K562 (cell line): ENCODE data around the gene CPB1. TPM values are rescaled to one million over a fixed set of nuclear protein-coding genes. Genes with fewer than 3 reads are reported as not detected.

Source experiments
- ATAC-seq: fragments of 200-7000 bp; cut with Tn5 transposase; 3 replicates; pipeline ENCODE4 v1.9.1; 2020; ENCODE audit warnings: moderate library complexity
- BruUV-seq: library from RNA; stranded (reverse); fragments of 400-500 nt; replicated peaks from 2 replicates; lab custom pipeline; 2021; lab: Mats Ljungman, UMichigan
- CTCF ChIA-PET: fragments of 300-600 bp; formaldehyde crosslinking; extraction: SDS; loops from one replicate; lab custom pipeline; 2021; ENCODE audit warnings: low intra/inter-chr PET ratio; lab: Yijun Ruan, JAX
- POLR2A ChIA-PET: fragments of 300-600, 350-650 bp; sonication (Branson Sonifier 250); formaldehyde crosslinking; extraction: SDS; loops from one replicate; lab custom pipeline; 2021; ENCODE audit warnings: antibody characterized with exemption, inconsistent platforms; lab: Yijun Ruan, JAX
- DNase-seq, 4 experiments: peaks; one replicate each; pipeline versions ENCODE4 v3.0.0 to v3.0.0-alpha.2; 2011 to 2018; ENCODE audit warnings: low spot score in 3 of 4, mixed read lengths in 3 of 4; ENCODE audit errors: extremely low read depth in 1 of 4
- FAIRE-seq: peaks from 2 replicates; lab custom pipeline; 2011; peaks lifted over from hg19 to GRCh38; lab: Jason Lieb, UNC
- H2AFZ ChIP-seq: 2 replicates; pipeline ENCODE4 v1.6.0; 2011; ENCODE audit warnings: low read depth, low read length, control low read depth, inconsistent platforms
- H3K27ac ChIP-seq: fragments of 200-600 bp; 3 replicates; pipeline ENCODE4 v1.8.0; 2011; ENCODE audit warnings: low read depth, mild to moderate bottlenecking, control low read depth, inconsistent platforms, low read length, moderate library complexity, mixed read lengths; ENCODE audit errors: extremely low read depth
- H3K27me3 ChIP-seq, 2 experiments: fragments of 300-600 bp in 1 of 2; 2 replicates in 1 of 2; 3 replicates in 1 of 2; pipeline versions ENCODE4 v1.6.0 to v1.8.0; 2011; ENCODE audit warnings: inconsistent platforms in 2 of 2, low read length in 2 of 2, mild to moderate bottlenecking in 1 of 2, mixed read lengths in 1 of 2, moderate library complexity in 1 of 2; ENCODE audit not compliant: control insufficient read depth in 2 of 2, insufficient read depth in 2 of 2
- H3K36me3 ChIP-seq: fragments of 300-600 bp; 3 replicates; pipeline ENCODE4 v1.8.0; 2011; ENCODE audit warnings: mild to moderate bottlenecking, low read length, inconsistent platforms; ENCODE audit not compliant: control insufficient read depth, insufficient read depth
- H3K4me1 ChIP-seq, 2 experiments: fragments of 200-600 bp in 1 of 2; replicated peaks in 1 of 2; 2 replicates in 1 of 2; 3 replicates in 1 of 2; pipeline versions ENCODE4 v1.5.1 to v1.8.0; 2011; ENCODE audit warnings: inconsistent platforms in 2 of 2, low read length in 2 of 2, mild to moderate bottlenecking in 1 of 2, mixed read lengths in 1 of 2, moderate library complexity in 1 of 2; ENCODE audit not compliant: control insufficient read depth in 2 of 2, insufficient read depth in 2 of 2
- H3K4me2 ChIP-seq: 2 replicates; pipeline ENCODE4 v1.6.1; 2011; ENCODE audit warnings: low read length, control low read depth, inconsistent platforms, mixed read lengths; ENCODE audit not compliant: insufficient read depth
- H3K4me3 ChIP-seq: fragments of 200-600 bp; sonication (generic), shearing (Covaris generic); 2 replicates; pipeline ENCODE4 v1.5.1; 2016; ENCODE audit warnings: control low read depth, inconsistent platforms
- H3K79me2 ChIP-seq: fragments of 200-600 bp; 3 replicates; pipeline ENCODE4 v1.8.0; 2011; ENCODE audit warnings: low read length, inconsistent platforms; ENCODE audit not compliant: control insufficient read depth, insufficient read depth
- H3K9ac ChIP-seq, 2 experiments: 2 replicates each; pipeline versions ENCODE4 v1.6.0 to v1.6.1; 2011; ENCODE audit warnings: low read depth in 2 of 2, low read length in 2 of 2, control low read depth in 1 of 2, inconsistent platforms in 1 of 2, mild to moderate bottlenecking in 1 of 2, mixed read lengths in 1 of 2; ENCODE audit not compliant: insufficient read depth in 1 of 2
- H3K9me1 ChIP-seq: one replicate; pipeline ENCODE4 v1.6.0; 2011; ENCODE audit warnings: inconsistent platforms, mild to moderate bottlenecking, low read length, moderate library complexity; ENCODE audit not compliant: control insufficient read depth, insufficient read depth
- H3K9me3 ChIP-seq: replicated peaks from 2 replicates; pipeline ENCODE4 v1.5.1; 2011; ENCODE audit warnings: low read depth, low read length, inconsistent platforms; ENCODE audit not compliant: control insufficient read depth, insufficient read depth
- H4K20me1 ChIP-seq: replicated peaks from 2 replicates; pipeline ENCODE4 v1.6.1; 2011; ENCODE audit warnings: low read length, inconsistent platforms, mixed read lengths; ENCODE audit not compliant: control insufficient read depth, insufficient read depth
- ASH1L ChIP-seq: fragments of 450-650 bp; IDR thresholded peaks from 2 replicates; pipeline ENCODE4 v1.6.1; 2018; ENCODE audit warnings: borderline replicate concordance, mild to moderate bottlenecking, low read depth; ENCODE audit not compliant: partially characterized antibody
- EZH2 ChIP-seq: IDR thresholded peaks from 2 replicates; pipeline ENCODE4 v1.6.1; 2012; ENCODE audit warnings: low read depth, mild to moderate bottlenecking, inconsistent platforms, low read length, borderline replicate concordance
- HDGF ChIP-seq: fragments of 450-650 bp; IDR thresholded peaks from 2 replicates; pipeline ENCODE4 v1.6.1; 2016
- MXD1 ChIP-seq: fragments of 250-450 bp; sonication (Bioruptor Pico); IDR thresholded peaks from 2 replicates; pipeline ENCODE4 v1.8.0; 2021; ENCODE audit warnings: borderline replicate concordance, mild to moderate bottlenecking, moderate library complexity; ENCODE audit not compliant: poor library complexity, severe bottlenecking
- RBM17 ChIP-seq: fragments of 200-400 bp; formaldehyde crosslinking; IDR thresholded peaks from 2 replicates; pipeline ENCODE4 v1.6.1; 2017; ENCODE audit warnings: low read depth, mild to moderate bottlenecking, low read length, borderline replicate concordance
- RBM25 ChIP-seq: fragments of 200-400 bp; formaldehyde crosslinking; IDR thresholded peaks from 2 replicates; pipeline ENCODE4 v1.6.1; 2018; ENCODE audit warnings: low read length, low read depth, moderate library complexity; ENCODE audit not compliant: severe bottlenecking
- SIRT6 ChIP-seq: IDR thresholded peaks from one replicate; pipeline ENCODE4 v1.6.1; 2012; ENCODE audit warnings: low read depth, mild to moderate bottlenecking, control low read depth, inconsistent platforms, low read length, moderate library complexity
- SMARCC2 ChIP-seq: fragments of 450-650 bp; IDR thresholded peaks from 2 replicates; pipeline ENCODE4 v1.6.1; 2017; ENCODE audit warnings: antibody characterized with exemption, moderate library complexity, mild to moderate bottlenecking, low read depth
- ZFPM2 ChIP-seq: fragments of 250-450 bp; sonication (Bioruptor Pico); IDR thresholded peaks from 2 replicates; pipeline ENCODE4 v1.5.1; 2022; ENCODE audit warnings: mild to moderate bottlenecking
- ZKSCAN8 ChIP-seq: fragments of 200-800 bp; sonication (Bioruptor generic); IDR thresholded peaks from 2 replicates; pipeline ENCODE4 v1.6.1; 2016; ENCODE audit warnings: missing genetic modification characterization, missing compliant biosample characterization
- ZNF197 ChIP-seq: fragments of 200-800 bp; sonication (Bioruptor generic); IDR thresholded peaks from 2 replicates; pipeline ENCODE4 v1.6.1; 2016; ENCODE audit warnings: low read depth, missing genetic modification characterization, missing compliant biosample characterization
- ZNF668 ChIP-seq: fragments of 250-450 bp; sonication (Bioruptor Pico); IDR thresholded peaks from 2 replicates; pipeline ENCODE4 v1.8.0; 2022; ENCODE audit warnings: mild to moderate bottlenecking, inconsistent platforms
- WGBS: fragments of 100-300 bp; shearing (Covaris generic); methylation state at CpG from one replicate; pipeline ENCODE4 v1.1.6; 2016; ENCODE audit warnings: low coverage, mixed read lengths; ENCODE audit not compliant: insufficient coverage; ENCODE audit errors: missing lambda C conversion rate; 5-methylcytosine and 5-hydroxymethylcytosine counted together
- in situ Hi-C: fragments of 300-500 bp; cut with MboI; formaldehyde crosslinking; loops from 4 replicates; pipeline ENCODE4 v1.15.0; 2018; ENCODE audit warnings: inconsistent platforms, mixed read lengths
- intact Hi-C: fragments of 100-400 bp; cut with micrococcal nuclease; formaldehyde crosslinking; loops from 2 replicates; pipeline ENCODE4 v1.14.2; 2022
- polyA plus RNA-seq, 8 experiments: library from polyadenylated mRNA; depleted of rRNA in 4 of 8; stranded (reverse) in 5 of 8; unstranded in 3 of 8; fragments of >200 nt; fragmentation: Nextera tagmentation in 2 of 8; fragmentation: Illumina TruSeq in 1 of 8; extraction: Ambion mirVana in 2 of 8; extraction: Trizol in 1 of 8; gene quantifications; 2 replicates each; pipeline versions ENCODE4 v1.2.1 to v1.2.3, GENCODE V29; 2011 to 2014; ENCODE audit warnings: inconsistent platforms in 1 of 8, missing spikeins in 1 of 8
- total RNA-seq, 7 experiments: library from RNA; depleted of rRNA in 6 of 7; stranded (reverse); fragments of >200 nt in 6 of 7; fragmentation: Illumina TruSeq in 2 of 7; extraction: Trizol in 2 of 7; gene quantifications; 2 replicates each; pipeline versions ENCODE4 v1.2.1 to v1.2.3, GENCODE V29; 2011 to 2021; ENCODE audit warnings: low replicate concordance in 1 of 7

The CPB1 gene
- total and polyA plus RNA-seq, 9 of the 15 experiments (the other 6 are each of a cell fraction or from before 2014, with no cell fraction given): 3.7 TPM; not detected in 8

GRCh38 chr3:148881286-148881685 lies 53.7 kb downstream of the CPB1 start:
- Histone ChIP-seq H3K9me3 (no peaks in the 10 kb centered on the region), H3K36me3 (no peaks in the 10 kb centered on the region), H3K79me2 (no peaks in the 10 kb centered on the region), H3K9me1 (no peaks in the 10 kb centered on the region), H3K4me1 (no peaks in the 10 kb centered on the region), H3K27me3 (no peaks in the 10 kb centered on the region), H2AFZ (no peak overlapping the region), H4K20me1 (no peaks in the 10 kb centered on the region), H3K4me3 (no peak overlapping the region), H3K9ac (no peak overlapping the region), H3K4me2 (no peak overlapping the region), H3K27ac (no peak overlapping the region)
- POLR2A ChIA-PET: no interaction called here
- CTCF ChIA-PET: no interaction called here
- in situ Hi-C loops: no loop called here
- TF ChIP-seq ZNF668 (no peak), SIRT6 (no peak), ZKSCAN8 (CRISPR knock-in tag) (no peak), RBM17 (no peak), MXD1 (no peak), SMARCC2 (no peak), ZNF197 (CRISPR knock-in tag) (no peak), HDGF (no peak), RBM25 (no peak), ZFPM2 (CRISPR knock-in tag) (no peak), ASH1L (no peak), EZH2 (no peak)
- no peak for DNase-seq
- WGBS: 6% methylated on average over 2 of the region's 2 CpGs
- no peak for ATAC-seq
- BruUV-seq: no TSS peak
- intact Hi-C loops: no loop called here
- FAIRE-seq: no peak
